22Rv1 (cell line): ENCODE measurements around the gene DTNA.

Experiments used
- CTCF ChIP-seq: fragments of 450-650 bp; IDR thresholded peaks from 2 replicates; pipeline ENCODE4 v1.5.1; 2017; ENCODE audit warnings: mild to moderate bottlenecking
- ZFX ChIP-seq: fragments of 450-650 bp; IDR thresholded peaks from 2 replicates; pipeline ENCODE4 v1.6.1; 2017; ENCODE audit warnings: antibody characterized with exemption, borderline replicate concordance

GRCh38 chr18:34840256-34840826, 130.2 kb downstream of the DTNA start:
- TF ChIP-seq CTCF, result no peak
- no peak for TF ChIP-seq ZFX
